ENCODE results near the gene FXYD5.

DNA sequence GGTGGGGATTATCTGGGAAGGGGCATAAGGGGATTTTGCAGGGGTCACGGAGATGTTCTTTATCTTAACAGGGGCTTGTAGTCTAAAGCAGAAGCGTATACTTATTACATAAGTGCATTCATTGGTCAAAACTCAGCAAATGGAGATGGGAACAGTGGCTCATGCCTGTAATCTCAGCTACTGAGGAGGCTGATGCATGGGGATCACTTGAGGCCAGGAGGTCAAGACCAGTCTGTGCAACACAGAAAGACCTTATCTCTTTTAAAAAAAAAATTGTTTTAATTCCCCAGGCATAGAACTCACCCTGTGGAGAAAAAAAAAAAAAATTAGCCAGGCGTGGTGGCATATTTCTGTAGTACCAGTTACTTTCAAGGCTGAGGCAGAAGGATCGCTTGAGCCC, 55.1 kb downstream of the FXYD5 start:
- no peak for TF ChIP-seq POLR2A (IDR thresholded peaks at IDR 0.05; ENCODE audit: low read depth, low read length)
- no peak for TF ChIP-seq POLR2AphosphoS5 (IDR thresholded peaks at IDR 0.05; ENCODE audit: low read depth, low read length)
- TF ChIP-seq SPI1 (IDR thresholded peaks at IDR 0.05; ENCODE audit: low read depth, low read length), result no peak
- no peak for TF ChIP-seq TAF1 (IDR thresholded peaks at IDR 0.05; ENCODE audit: low read depth, low read length)
- TF ChIP-seq POU2F2 (IDR thresholded peaks at IDR 0.05; ENCODE audit: low read depth, low read length), result no peak
